B cell (primary cell): ENCODE results near the gene GLT1D1.

Experiments
- CTCF ChIP-seq: fragments of 200-600 bp; IDR thresholded peaks from one replicate; pipeline ENCODE4 v1.8.0; 2022; ENCODE audit warnings: antibody characterized with exemption, mild to moderate bottlenecking
- EZH2 ChIP-seq: IDR thresholded peaks from 2 replicates; pipeline ENCODE4 v1.6.1; 2012; ENCODE audit warnings: borderline replicate concordance, low read depth, mild to moderate bottlenecking, moderate library complexity, low read length; ENCODE audit not compliant: insufficient read depth, poor library complexity, severe bottlenecking

DNA sequence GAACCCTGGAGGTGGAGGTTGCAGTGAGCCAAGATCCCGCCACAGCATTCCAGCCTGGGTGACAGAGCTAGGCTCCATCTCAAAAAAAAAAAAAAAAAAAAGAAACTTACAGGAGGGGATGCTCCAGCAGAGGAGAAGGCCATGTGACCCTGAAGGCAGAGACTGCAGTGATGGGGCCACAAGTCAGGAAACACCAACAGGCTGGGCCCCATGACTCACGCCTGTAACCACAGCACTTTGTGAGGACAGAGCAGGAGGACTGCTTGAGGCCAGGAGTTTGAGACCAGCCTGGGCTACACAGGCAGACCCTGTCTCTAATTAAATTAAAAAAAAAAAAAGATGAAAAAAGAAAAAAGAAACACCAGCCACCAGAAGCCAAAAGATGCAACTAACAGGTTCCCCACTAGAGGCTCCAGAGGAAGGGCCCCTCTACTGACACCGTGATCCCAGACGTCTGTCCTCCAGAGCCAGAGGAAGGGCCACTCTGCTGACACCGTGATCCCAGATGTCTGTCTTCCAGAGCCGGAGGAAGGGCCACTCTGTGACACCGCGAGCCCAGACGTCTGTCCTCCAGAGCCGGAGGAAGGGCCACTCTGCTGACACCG lies 9.1 kb upstream of the GLT1D1 start:
- TF ChIP-seq CTCF (peak; percentile 39), EZH2 (no peak)
